ENCODE measurements around the gene MROH7. TPM values are rescaled to one million over a fixed set of nuclear protein-coding genes. Genes with fewer than 3 reads are reported as not detected.

MROH7 gene
- total RNA-seq, 4 donors from 2014 or later = 0.42 to 1.3 (median 0.89) TPM

DNA sequence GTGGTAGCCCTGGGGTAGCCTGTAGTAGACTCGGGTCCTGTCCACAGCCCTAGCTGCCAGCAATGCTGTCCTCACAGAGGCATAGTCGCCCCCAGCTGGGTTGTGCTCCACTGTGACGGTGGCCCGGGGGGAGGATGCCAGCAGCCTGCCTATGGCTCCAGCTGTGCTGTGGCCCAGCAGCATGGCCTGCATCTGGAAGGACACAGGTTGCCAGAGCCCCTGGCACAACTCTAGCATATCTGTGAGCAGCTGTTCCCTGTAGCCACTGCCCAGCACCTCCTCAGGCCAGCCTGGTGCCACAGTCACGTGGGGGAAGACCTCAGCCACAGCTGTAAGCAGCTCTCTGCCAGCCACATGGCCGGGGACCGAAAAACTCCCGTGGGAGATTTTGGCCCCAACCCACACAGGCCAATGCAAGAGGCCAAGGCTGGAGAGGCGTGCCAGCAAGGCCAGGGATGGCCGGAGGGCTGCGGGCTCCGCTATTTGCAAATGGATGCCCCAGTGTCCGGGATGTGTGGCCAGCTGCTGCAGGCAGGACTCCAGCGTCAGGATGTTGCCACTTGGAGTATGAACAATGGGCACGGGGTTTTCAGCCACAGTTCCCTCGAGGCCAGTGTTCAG, 32.2 kb upstream of the MROH7 start:
- in situ Hi-C loops (cut with MboI; ENCODE audit: low sequenced_read_pairs in 4 of 4) = no loop called here
- no peaks in the 10 kb centered on the region for H3K4me1 ChIP-seq
- no peak overlapping the region for H3K4me3 ChIP-seq
- H3K36me3 ChIP-seq = peaks cover 0 to 13% of the 10 kb centered on the region in 2 donors
- TF ChIP-seq POLR2A (IDR thresholded peaks at IDR 0.05) = no peak
- TF ChIP-seq, protein P1, sequence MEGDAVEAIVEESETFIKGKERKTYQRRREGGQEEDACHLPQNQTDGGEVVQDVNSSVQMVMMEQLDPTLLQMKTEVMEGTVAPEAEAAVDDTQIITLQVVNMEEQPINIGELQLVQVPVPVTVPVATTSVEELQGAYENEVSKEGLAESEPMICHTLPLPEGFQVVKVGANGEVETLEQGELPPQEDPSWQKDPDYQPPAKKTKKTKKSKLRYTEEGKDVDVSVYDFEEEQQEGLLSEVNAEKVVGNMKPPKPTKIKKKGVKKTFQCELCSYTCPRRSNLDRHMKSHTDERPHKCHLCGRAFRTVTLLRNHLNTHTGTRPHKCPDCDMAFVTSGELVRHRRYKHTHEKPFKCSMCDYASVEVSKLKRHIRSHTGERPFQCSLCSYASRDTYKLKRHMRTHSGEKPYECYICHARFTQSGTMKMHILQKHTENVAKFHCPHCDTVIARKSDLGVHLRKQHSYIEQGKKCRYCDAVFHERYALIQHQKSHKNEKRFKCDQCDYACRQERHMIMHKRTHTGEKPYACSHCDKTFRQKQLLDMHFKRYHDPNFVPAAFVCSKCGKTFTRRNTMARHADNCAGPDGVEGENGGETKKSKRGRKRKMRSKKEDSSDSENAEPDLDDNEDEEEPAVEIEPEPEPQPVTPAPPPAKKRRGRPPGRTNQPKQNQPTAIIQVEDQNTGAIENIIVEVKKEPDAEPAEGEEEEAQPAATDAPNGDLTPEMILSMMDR (IDR thresholded peaks at IDR 0.05 in 4 of 5, conservative IDR thresholded peaks at IDR 0.05 in 1 of 5) = no peak
- no peak overlapping the region for H3K27ac ChIP-seq
- ATAC-seq = no peak
- DNase-seq = no peak
- intact Hi-C loops (cut with DNase I; ENCODE audit: low total_unique reads) = no loop called here
- no peaks in the 10 kb centered on the region for H3K9me3 ChIP-seq
- no peaks in the 10 kb centered on the region for H3K27me3 ChIP-seq

- in situ Hi-C loops (cut with MboI; ENCODE audit: low sequenced_read_pairs in 4 of 4) = no loop called here
- Histone ChIP-seq H3K9me3 (no peaks in the 10 kb centered on the region), H3K4me3 (no peak overlapping the region), H3K27ac (no peak overlapping the region), H3K36me3 (peaks cover 0 to 8% of the 10 kb centered on the region in 2 donors), H3K4me1 (no peaks in the 10 kb centered on the region), H3K27me3 (no peaks in the 10 kb centered on the region)
- DNase-seq (no peak), ATAC-seq (no peak)
- TF ChIP-seq POLR2A (IDR thresholded peaks at IDR 0.05) = no peak
- TF ChIP-seq, protein P1 (IDR thresholded peaks at IDR 0.05 in 4 of 5, conservative IDR thresholded peaks at IDR 0.05 in 1 of 5) = no peak
- intact Hi-C loops (cut with DNase I; ENCODE audit: low total_unique reads) = no loop called here
These were observed 31.5 kb upstream of the MROH7 start for GRCh38 chr1:54610048-54610447.

DNA sequence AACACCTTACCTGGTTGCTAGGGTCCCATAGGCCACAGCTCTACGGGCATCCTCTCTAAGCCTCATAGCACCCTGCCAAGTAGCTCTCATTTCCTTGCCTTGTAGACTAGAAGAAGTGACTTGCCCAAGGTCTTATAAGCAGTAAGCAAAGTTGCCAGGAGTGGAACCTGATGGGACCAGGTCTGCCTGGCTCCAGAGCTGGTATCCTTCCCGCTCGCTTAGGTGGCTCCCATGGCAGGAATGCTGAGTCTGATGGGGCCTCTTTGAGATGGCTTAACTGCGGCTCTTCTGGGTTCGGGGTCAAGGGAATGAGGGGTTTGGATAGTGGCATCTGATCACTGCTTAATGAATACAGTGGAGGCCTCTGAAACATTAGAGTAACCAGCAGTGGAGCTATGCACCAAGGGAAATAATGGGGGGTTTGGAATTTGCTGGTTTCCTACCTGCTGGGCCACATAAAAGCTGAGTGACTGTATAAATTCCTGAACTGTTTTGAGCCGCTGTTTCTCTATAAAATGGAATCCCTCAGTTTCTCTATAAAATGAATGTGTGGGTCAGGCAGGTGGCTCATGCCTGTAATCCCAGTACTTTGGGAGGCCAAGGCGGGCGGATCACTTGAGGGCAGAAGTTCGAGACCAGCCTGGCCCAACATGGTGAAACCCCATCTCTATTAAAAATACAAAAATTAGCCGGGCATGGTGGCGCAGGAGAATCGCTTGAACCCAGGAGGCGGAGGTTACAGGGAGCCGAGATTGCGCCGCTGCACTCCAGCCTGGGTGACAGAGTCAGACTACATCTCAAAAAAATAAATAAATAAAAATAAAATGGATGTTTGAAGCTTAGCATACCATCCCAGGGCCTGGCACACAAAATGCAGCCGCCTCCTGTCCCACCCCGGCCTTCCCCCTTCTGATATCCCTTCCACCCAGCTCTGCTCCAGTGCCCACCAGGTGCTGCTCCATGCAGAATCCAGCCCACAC, 30.7 kb upstream of the MROH7 start:
- TF ChIP-seq, protein P1 (IDR thresholded peaks at IDR 0.05 in 4 of 5, conservative IDR thresholded peaks at IDR 0.05 in 1 of 5) = no peak
- TF ChIP-seq POLR2A (IDR thresholded peaks at IDR 0.05) = no peak
- in situ Hi-C loops (cut with MboI; ENCODE audit: low sequenced_read_pairs in 4 of 4) (no loop called here), intact Hi-C loops (cut with DNase I; ENCODE audit: low total_unique reads) (no loop called here)
- DNase-seq = no peak
- H3K4me3 ChIP-seq = no peak overlapping the region
- no peaks in the 10 kb centered on the region for H3K9me3 ChIP-seq
- no peaks in the 10 kb centered on the region for H3K4me1 ChIP-seq
- H3K27me3 ChIP-seq = no peaks in the 10 kb centered on the region
- no peak for ATAC-seq
- no peak overlapping the region for H3K27ac ChIP-seq
- peaks cover 0 to 5% of the 10 kb centered on the region in 2 donors for H3K36me3 ChIP-seq

GRCh38 chr1:54611621-54612020, 30.0 kb upstream of the MROH7 start:
- ATAC-seq = no peak
- Histone ChIP-seq H3K36me3 (peaks cover 0 to 4% of the 10 kb centered on the region in 2 donors), H3K27ac (no peak overlapping the region), H3K4me3 (no peak overlapping the region), H3K4me1 (no peaks in the 10 kb centered on the region), H3K27me3 (no peaks in the 10 kb centered on the region), H3K9me3 (no peaks in the 10 kb centered on the region)
- intact Hi-C loops (cut with DNase I; ENCODE audit: low total_unique reads) = no loop called here
- no peak for DNase-seq
- TF ChIP-seq, protein P1 (IDR thresholded peaks at IDR 0.05 in 4 of 5, conservative IDR thresholded peaks at IDR 0.05 in 1 of 5) = no peak
- TF ChIP-seq POLR2A (IDR thresholded peaks at IDR 0.05) = no peak
- in situ Hi-C loops (cut with MboI; ENCODE audit: low sequenced_read_pairs in 4 of 4) = no loop called here

Data from gastrocnemius medialis (tissue), 4 donors.